HepG2 (cell line): ENCODE results near the gene METTL23. TPM values are rescaled to one million over a fixed set of nuclear protein-coding genes. Genes with fewer than 3 reads are reported as not detected.

ENCODE experiments used
- AHDC1 ChIP-seq: sonication (generic); formaldehyde crosslinking; IDR thresholded peaks from 2 replicates; pipeline ENCODE4 v1.5.1; 2020; ENCODE audit warnings: mild to moderate bottlenecking, missing genetic modification reagents, borderline replicate concordance
- CBX2 ChIP-seq, 2 experiments: fragments of 200-600 bp in 1 of 2; sonication (generic); formaldehyde crosslinking in 1 of 2; IDR thresholded peaks; 2 replicates each; pipeline versions ENCODE4 v1.7.0 to v1.8.1; 2018 to 2022; ENCODE audit warnings: low read depth in 2 of 2, low read length in 1 of 2, mild to moderate bottlenecking in 1 of 2, missing genetic modification reagents in 1 of 2
- CBX5 ChIP-seq: sonication (generic); formaldehyde crosslinking; IDR thresholded peaks from 2 replicates; pipeline ENCODE4 v1.4.0; 2020; ENCODE audit warnings: missing genetic modification reagents, borderline replicate concordance
- FOXP4 ChIP-seq: sonication (generic); formaldehyde crosslinking; IDR thresholded peaks from 2 replicates; pipeline ENCODE4 v1.4.0; 2020; ENCODE audit warnings: missing genetic modification reagents
- GABPA ChIP-seq, 2 experiments: IDR thresholded peaks; 2 replicates each; pipeline ENCODE4 v1.6.1; 2011 to 2016; ENCODE audit warnings: low read depth in 2 of 2, low read length in 1 of 2, missing biosample characterization in 1 of 2, missing genetic modification characterization in 1 of 2
- MXD3 ChIP-seq: IDR thresholded peaks from 2 replicates; pipeline ENCODE4 v1.6.1; 2016; ENCODE audit warnings: mild to moderate bottlenecking, missing biosample characterization, missing genetic modification reagents
- ZBTB20 ChIP-seq: sonication (generic); formaldehyde crosslinking; IDR thresholded peaks from 2 replicates; pipeline ENCODE4 v1.8.1; 2023; ENCODE audit warnings: missing genetic modification reagents, low read depth, mild to moderate bottlenecking, borderline replicate concordance
- ZFP36L1 ChIP-seq: sonication (generic); formaldehyde crosslinking; IDR thresholded peaks from 2 replicates; pipeline ENCODE4 v1.8.0; 2022; ENCODE audit warnings: mild to moderate bottlenecking, missing genetic modification reagents, moderate library complexity
- ZFP91 ChIP-seq: sonication (generic); formaldehyde crosslinking; IDR thresholded peaks from 2 replicates; pipeline ENCODE4 v1.9.0; 2022; ENCODE audit warnings: missing genetic modification reagents, mild to moderate bottlenecking, borderline replicate concordance
- ZFY ChIP-seq: sonication (generic); formaldehyde crosslinking; IDR thresholded peaks from 2 replicates; pipeline ENCODE4 v1.4.0; 2020; ENCODE audit warnings: missing genetic modification reagents
- ZNF230 ChIP-seq: sonication (generic); formaldehyde crosslinking; IDR thresholded peaks from 2 replicates; pipeline ENCODE4 v1.4.0; 2020; ENCODE audit warnings: mild to moderate bottlenecking, missing genetic modification reagents
- ZNF768 ChIP-seq: sonication (generic); formaldehyde crosslinking; IDR thresholded peaks from 2 replicates; pipeline ENCODE4 v1.4.0; 2020; ENCODE audit warnings: missing genetic modification reagents
- ZSCAN30 ChIP-seq: sonication (generic); formaldehyde crosslinking; IDR thresholded peaks from 2 replicates; pipeline ENCODE4 v1.5.0; 2020; ENCODE audit warnings: mild to moderate bottlenecking, missing genetic modification reagents
- polyA plus RNA-seq, 8 experiments: library from polyadenylated mRNA; depleted of rRNA in 3 of 8; stranded (reverse) in 7 of 8; unstranded in 1 of 8; fragments of >200 nt; fragmentation: Illumina TruSeq in 4 of 8; extraction: Trizol in 4 of 8; gene quantifications; 2 replicates each; pipeline versions ENCODE4 v1.2.1 to v1.2.3, GENCODE V29; 2011 to 2016; ENCODE audit warnings: low read depth in 4 of 8, missing spikeins in 1 of 8, mixed read lengths in 1 of 8; ENCODE audit not compliant: insufficient read depth in 1 of 8
- total RNA-seq, 5 experiments: library from RNA; depleted of rRNA; stranded (reverse); fragments of >200 nt; fragmentation: Illumina TruSeq; extraction: Trizol; gene quantifications; 2 replicates each; pipeline ENCODE4 v1.2.3, GENCODE V29; 2016; ENCODE audit warnings: low read depth in 1 of 5

Gene METTL23
- total and polyA plus RNA-seq, 2 of the 13 experiments (the other 11 are each of a cell fraction or from before 2014, with no cell fraction given), result 39.9 to 104 TPM

GRCh38 chr17:76696763-76697701 is 29.6 kb upstream of the METTL23 start (continued):
- TF ChIP-seq ZFP91 (CRISPR knock-in tag) (peak; percentile 48; the same call in 1 of the 2 replicates), ZFP36L1 (CRISPR knock-in tag) (0 out of 2 replicates have a peak, but pooled peaks have one; percentile 63), ZNF768 (peak; percentile 80; the same call in 1 of the 2 replicates), FOXP4 (CRISPR knock-in tag) (peak; percentile 53; the same call in 1 of the 2 replicates), MXD3 (CRISPR knock-in tag) (0 out of 2 replicates have a peak, but pooled peaks have one; percentile 27), GABPA (IDR thresholded peaks at IDR 0.05; ENCODE audit: low read depth, low read length) (no peak), GABPA (CRISPR knock-in tag; IDR thresholded peaks at IDR 0.05; ENCODE audit: low read depth) (peak; percentile 72), ZSCAN30 (no peak), AHDC1 (CRISPR knock-in tag) (0 out of 2 replicates have a peak, but pooled peaks have one; percentile 44), ZNF230 (CRISPR knock-in tag) (no peak), CBX2 (IDR thresholded peaks at IDR 0.05; ENCODE audit: low read depth, low read length) (no peak), CBX2 (CRISPR knock-in tag; IDR thresholded peaks at IDR 0.05; ENCODE audit: low read depth) (no peak), ZFY (peak; percentile 33; the same call in 1 of the 2 replicates), CBX5 (CRISPR knock-in tag) (no peak), ZBTB20 (CRISPR knock-in tag) (0 out of 2 replicates have a peak, but pooled peaks have one; percentile 61)
